ENCODE data around the gene XK. TPM values are rescaled to one million over a fixed set of nuclear protein-coding genes. Genes with fewer than 3 reads are reported as not detected.

Gene XK, protein sequence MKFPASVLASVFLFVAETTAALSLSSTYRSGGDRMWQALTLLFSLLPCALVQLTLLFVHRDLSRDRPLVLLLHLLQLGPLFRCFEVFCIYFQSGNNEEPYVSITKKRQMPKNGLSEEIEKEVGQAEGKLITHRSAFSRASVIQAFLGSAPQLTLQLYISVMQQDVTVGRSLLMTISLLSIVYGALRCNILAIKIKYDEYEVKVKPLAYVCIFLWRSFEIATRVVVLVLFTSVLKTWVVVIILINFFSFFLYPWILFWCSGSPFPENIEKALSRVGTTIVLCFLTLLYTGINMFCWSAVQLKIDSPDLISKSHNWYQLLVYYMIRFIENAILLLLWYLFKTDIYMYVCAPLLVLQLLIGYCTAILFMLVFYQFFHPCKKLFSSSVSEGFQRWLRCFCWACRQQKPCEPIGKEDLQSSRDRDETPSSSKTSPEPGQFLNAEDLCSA
- total RNA-seq = 0.13 and 0.22 TPM in 2 replicates

DNA sequence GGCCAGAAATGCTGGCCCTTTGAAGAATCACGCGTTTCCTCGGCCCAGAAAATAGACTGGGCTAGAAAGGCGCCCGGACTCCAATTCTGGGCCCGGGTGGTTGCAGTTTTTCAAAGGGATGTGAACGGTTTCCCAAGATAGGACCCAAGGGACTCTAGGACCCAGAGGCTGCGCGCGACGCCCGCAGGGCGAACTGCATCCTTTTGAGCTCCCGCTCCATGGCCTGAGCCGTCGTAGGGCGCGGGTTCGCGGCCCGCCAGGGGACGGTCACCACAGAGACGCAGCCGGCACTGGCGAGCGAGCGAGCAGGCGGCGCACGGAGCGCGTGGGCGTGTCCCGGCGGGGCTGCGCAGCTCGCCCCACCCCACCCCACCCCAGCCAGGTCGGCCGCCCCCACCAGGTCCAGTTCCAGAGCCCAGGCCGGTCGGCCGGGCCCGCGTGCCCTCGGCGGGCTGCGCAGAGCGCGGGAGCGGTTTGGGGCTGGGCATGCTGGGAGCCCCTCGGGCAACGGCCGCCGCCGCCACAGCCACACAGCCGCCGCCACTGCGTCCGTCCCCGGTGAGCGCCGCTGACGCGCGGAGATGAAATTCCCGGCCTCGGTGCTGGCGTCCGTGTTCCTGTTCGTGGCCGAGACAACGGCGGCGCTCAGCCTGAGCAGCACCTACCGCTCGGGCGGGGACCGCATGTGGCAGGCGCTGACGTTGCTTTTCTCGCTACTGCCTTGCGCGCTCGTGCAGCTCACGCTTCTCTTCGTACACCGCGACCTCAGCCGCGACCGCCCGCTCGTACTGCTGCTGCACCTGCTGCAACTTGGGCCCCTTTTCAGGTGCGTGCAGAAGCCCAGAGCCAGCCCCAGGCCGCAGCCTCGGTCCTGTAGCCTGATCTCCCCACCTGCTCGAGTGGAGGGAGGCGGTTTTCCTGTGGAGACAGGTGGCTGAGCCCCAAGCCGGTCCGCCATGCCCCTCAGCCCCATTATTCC, at the start of gene XK:
TSS of gene XK (plus strand) at position 411 of the 979 bp plus-strand sequence. CDS start at position 582, 171 bp downstream.

DNA sequence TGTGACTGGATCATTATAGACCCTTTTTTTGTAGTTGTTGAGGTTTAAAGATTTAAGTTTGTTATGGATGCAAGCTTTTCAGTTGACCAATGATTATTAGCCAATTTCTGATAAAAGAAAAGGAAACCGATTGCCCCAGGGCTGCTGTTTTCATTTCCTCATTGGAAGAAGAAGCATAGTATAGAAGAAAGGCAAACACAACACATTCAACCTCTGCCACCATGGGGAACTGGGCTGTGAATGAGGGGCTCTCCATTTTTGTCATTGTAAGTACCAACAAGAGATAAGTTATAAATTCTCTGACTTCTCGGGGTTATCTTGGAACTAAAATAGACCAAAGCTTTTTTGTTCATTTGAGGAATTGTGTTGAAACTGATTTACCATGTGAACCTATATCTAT, 94.3 kb downstream of the XK start, which contains the start of gene CYBB:
TSS of gene CYBB (plus strand) at position 203 of the 400 bp plus-strand sequence. CDS start at position 222, 19 bp downstream.

Other genes with a start within 250 kb of the XK start
- 0.78 and 1.3 TPM in 2 replicates for gene LANCL3, start 114.1 kb upstream of the XK start, total RNA-seq
- gene CYBB, start 94.3 kb downstream of the XK start, total RNA-seq = not detected in 2 replicates
- 51.9 and 57.8 TPM in 2 replicates for gene DYNLT3, start 161.8 kb downstream of the XK start, total RNA-seq

Data from articular chondrocyte of knee joint (primary cell).